OCI-LY1 (cell line): ENCODE data around the gene ELOVL6.

Experiments
- CTCF ChIP-seq: fragments of 200-600 bp; sonication (generic), shearing (Covaris generic); IDR thresholded peaks from 2 replicates; pipeline ENCODE4 v1.5.1; 2017; ENCODE audit warnings: mild to moderate bottlenecking, antibody characterized with exemption, low read length, moderate library complexity, mixed read lengths
- EZH2 ChIP-seq: fragments of 200-600 bp; sonication (generic), shearing (Covaris generic); IDR thresholded peaks from 2 replicates; pipeline ENCODE4 v1.8.0; 2017; ENCODE audit warnings: borderline replicate concordance, mixed run types, mild to moderate bottlenecking, antibody characterized with exemption, low read length, moderate library complexity, mixed read lengths

- TF ChIP-seq CTCF (no peak; the same call in 1 of the 2 replicates), EZH2 (no peak)
These were observed 34.9 kb downstream of the ELOVL6 start for GRCh38 chr4:110163327-110164069.
